HUES64 (cell line): Measurements from ENCODE around the gene UBR4.

Experiments used
- H3K27ac ChIP-seq: 2 replicates; pipeline ENCODE4 v1.7.0; 2013; ENCODE audit warnings: low read depth, low read length, inconsistent platforms
- H3K27me3 ChIP-seq: 2 replicates; pipeline ENCODE4 v1.6.1; 2013; ENCODE audit warnings: mild to moderate bottlenecking, low read length; ENCODE audit not compliant: insufficient read depth
- H3K36me3 ChIP-seq: 2 replicates; pipeline ENCODE4 v1.6.1; 2013; ENCODE audit warnings: mild to moderate bottlenecking, low read length; ENCODE audit not compliant: insufficient read depth
- H3K4me1 ChIP-seq: 2 replicates; pipeline ENCODE4 v1.6.1; 2013; ENCODE audit warnings: mild to moderate bottlenecking, low read length, moderate library complexity; ENCODE audit not compliant: insufficient read depth
- H3K4me3 ChIP-seq: 2 replicates; pipeline ENCODE4 v1.5.1; 2013; ENCODE audit warnings: mild to moderate bottlenecking, low read length, moderate library complexity
- H3K9ac ChIP-seq: 2 replicates; pipeline ENCODE4 v1.6.1; 2013; ENCODE audit warnings: mild to moderate bottlenecking, low read depth, low read length
- H3K9me3 ChIP-seq: 2 replicates; pipeline ENCODE4 v1.6.1; 2013; ENCODE audit warnings: low read depth, low read length; ENCODE audit not compliant: insufficient read depth
- WGBS: fragments of 150-250, 120-280 bp; methylation state at CpG from one replicate; pipeline ENCODE4 v1.1.7; 2013; ENCODE audit warnings: missing lambda C conversion rate; 5-methylcytosine and 5-hydroxymethylcytosine counted together

The UBR4 gene

GRCh38 chr1:19115082-19115808, 94.8 kb downstream of the UBR4 start:
- H3K9me3 ChIP-seq, result no peaks in the 10 kb centered on the region
- H3K4me1 ChIP-seq, result no peaks in the 10 kb centered on the region
- 93% methylated on average over 6 of the region's 6 CpGs for WGBS
- peaks cover 100% of the 10 kb centered on the region for H3K36me3 ChIP-seq
- H3K27ac ChIP-seq, result no peak overlapping the region
- no peaks in the 10 kb centered on the region for H3K27me3 ChIP-seq
- no peak overlapping the region for H3K9ac ChIP-seq
- no peak overlapping the region for H3K4me3 ChIP-seq

DNA sequence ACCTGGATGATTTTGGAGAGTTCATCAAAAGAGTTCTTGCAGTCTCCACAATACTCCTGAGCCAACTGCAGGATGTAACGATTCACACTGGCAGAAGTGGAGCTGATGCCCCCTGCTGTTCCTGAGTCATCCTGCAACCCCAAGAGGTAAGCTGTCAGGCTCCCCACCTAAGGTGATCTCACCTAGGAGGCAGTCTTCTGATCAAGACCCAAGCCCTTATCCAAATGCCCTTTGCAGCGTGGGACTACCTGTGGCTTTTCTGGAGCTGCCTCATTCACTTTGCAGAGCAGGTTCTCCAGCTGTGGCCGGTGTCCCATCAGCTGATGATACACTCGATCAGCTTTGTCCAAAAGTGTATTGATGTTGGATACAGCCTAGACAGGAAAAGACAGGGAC, 96.4 kb downstream of the UBR4 start:
- 92% methylated on average over 4 of the region's 4 CpGs for WGBS
- H3K9ac ChIP-seq, result no peak overlapping the region
- H3K4me3 ChIP-seq, result no peak overlapping the region
- no peaks in the 10 kb centered on the region for H3K27me3 ChIP-seq
- no peaks in the 10 kb centered on the region for H3K9me3 ChIP-seq
- peaks cover 100% of the 10 kb centered on the region for H3K36me3 ChIP-seq
- H3K4me1 ChIP-seq, result no peaks in the 10 kb centered on the region
- H3K27ac ChIP-seq, result no peak overlapping the region

GRCh38 chr1:19112891-19113696, 97.0 kb downstream of the UBR4 start:
- no peak overlapping the region for H3K9ac ChIP-seq
- WGBS, result 96% methylated on average over 7 of the region's 7 CpGs
- H3K4me1 ChIP-seq, result no peaks in the 10 kb centered on the region
- no peaks in the 10 kb centered on the region for H3K9me3 ChIP-seq
- H3K27me3 ChIP-seq, result no peaks in the 10 kb centered on the region
- H3K36me3 ChIP-seq, result peaks cover 100% of the 10 kb centered on the region
- H3K4me3 ChIP-seq, result no peak overlapping the region
- H3K27ac ChIP-seq, result no peak overlapping the region

DNA sequence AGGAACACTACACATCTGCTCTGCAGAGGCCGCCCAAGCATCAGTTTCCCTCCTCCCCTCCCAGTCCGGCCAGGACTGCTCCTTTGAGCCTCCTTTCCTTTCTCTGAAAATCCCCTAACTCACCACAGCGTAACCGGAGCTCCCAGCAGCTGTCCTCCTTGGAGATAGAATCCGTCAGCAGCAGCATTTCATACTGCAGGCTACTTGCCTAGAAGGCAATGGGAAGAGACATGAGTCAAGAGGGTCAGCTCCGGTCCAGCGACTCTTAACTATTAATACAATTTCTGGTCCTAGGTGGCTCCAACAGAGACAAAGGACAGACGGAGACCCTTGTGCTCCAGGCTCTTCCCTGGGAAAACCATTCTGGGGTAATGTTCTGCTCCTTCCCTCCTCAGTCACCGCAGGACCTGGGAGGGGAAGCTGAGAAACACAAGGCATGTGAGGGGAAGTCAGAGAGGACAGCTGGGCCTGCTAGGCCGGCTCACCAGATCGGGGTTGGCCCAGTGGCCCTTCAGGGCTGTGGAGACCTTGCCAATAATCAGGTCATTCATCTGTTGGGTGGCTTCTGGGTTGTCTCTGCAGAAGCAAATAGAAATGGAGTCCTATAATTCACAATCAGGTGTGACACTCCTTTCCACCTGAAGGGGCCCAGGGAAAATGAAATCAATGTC, 99.7 kb downstream of the UBR4 start:
- no peaks in the 10 kb centered on the region for H3K4me1 ChIP-seq
- H3K27me3 ChIP-seq, result no peaks in the 10 kb centered on the region
- no peak overlapping the region for H3K9ac ChIP-seq
- peaks cover 100% of the 10 kb centered on the region for H3K36me3 ChIP-seq
- H3K9me3 ChIP-seq, result no peaks in the 10 kb centered on the region
- WGBS, result 94% methylated on average over 11 of the region's 11 CpGs
- H3K4me3 ChIP-seq, result no peak overlapping the region
- H3K27ac ChIP-seq, result no peak overlapping the region

- H3K4me3 ChIP-seq, result no peak overlapping the region
- H3K4me1 ChIP-seq, result no peaks in the 10 kb centered on the region
- peaks cover 100% of the 10 kb centered on the region for H3K36me3 ChIP-seq
- WGBS, result 94% methylated on average over 3 of the region's 3 CpGs
- H3K27ac ChIP-seq, result no peak overlapping the region
- no peaks in the 10 kb centered on the region for H3K9me3 ChIP-seq
- no peaks in the 10 kb centered on the region for H3K27me3 ChIP-seq
- no peak overlapping the region for H3K9ac ChIP-seq
These were observed 100.5 kb downstream of the UBR4 start for GRCh38 chr1:19109545-19109944.

DNA sequence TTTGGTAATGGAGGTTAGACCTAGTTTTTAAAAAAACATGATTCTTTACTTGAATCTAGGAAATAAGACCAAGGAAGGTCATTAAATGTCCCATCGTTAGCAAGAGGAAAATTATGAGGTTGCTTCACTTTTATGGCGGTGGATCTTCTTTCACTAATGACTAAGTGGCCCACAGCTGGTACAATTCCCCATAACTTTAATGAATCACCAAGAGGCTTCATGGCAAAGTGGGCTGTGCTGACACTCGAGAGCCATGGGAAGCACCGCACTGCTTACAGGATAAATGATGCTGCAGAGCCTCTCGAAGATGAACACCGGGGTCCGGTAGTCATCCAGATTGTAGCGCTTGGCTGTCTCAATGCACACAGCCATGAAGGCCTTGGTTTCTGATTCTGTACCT, 108.8 kb downstream of the UBR4 start:
- Histone ChIP-seq H3K4me1 (no peaks in the 10 kb centered on the region), H3K27ac (no peak overlapping the region), H3K9ac (no peak overlapping the region), H3K36me3 (peaks cover 100% of the 10 kb centered on the region), H3K4me3 (no peak overlapping the region), H3K9me3 (no peaks in the 10 kb centered on the region), H3K27me3 (no peaks in the 10 kb centered on the region)
- WGBS, result 92% methylated on average over 8 of the region's 8 CpGs

DNA sequence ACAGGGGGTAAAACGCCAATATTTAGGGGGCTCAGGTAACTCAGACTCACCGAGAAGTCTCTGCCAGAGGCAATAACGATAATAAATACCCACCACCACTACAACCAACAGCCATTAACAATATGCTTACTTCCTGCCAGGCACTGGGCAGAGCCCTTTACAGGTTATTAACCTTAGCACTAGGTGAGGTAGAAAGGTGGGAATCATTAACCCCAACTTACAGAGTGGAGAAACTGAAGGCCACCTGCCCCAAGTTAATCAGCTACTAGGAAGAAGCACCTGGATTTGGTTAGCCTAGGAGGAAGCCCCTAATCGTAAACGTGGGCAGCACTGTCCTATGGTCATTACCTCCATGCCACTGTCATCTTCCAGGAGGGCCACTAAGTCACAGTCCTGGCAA, 110.0 kb downstream of the UBR4 start:
- no peak overlapping the region for H3K9ac ChIP-seq
- no peak overlapping the region for H3K27ac ChIP-seq
- H3K9me3 ChIP-seq, result no peaks in the 10 kb centered on the region
- no peak overlapping the region for H3K4me3 ChIP-seq
- peaks cover 100% of the 10 kb centered on the region for H3K36me3 ChIP-seq
- 94% methylated on average over 5 of the region's 5 CpGs for WGBS
- H3K4me1 ChIP-seq, result no peaks in the 10 kb centered on the region
- no peaks in the 10 kb centered on the region for H3K27me3 ChIP-seq

GRCh38 chr1:19096990-19097389, 113.1 kb downstream of the UBR4 start:
- H3K36me3 ChIP-seq, result peaks cover 100% of the 10 kb centered on the region
- 96% methylated on average over 5 of the region's 5 CpGs for WGBS

DNA sequence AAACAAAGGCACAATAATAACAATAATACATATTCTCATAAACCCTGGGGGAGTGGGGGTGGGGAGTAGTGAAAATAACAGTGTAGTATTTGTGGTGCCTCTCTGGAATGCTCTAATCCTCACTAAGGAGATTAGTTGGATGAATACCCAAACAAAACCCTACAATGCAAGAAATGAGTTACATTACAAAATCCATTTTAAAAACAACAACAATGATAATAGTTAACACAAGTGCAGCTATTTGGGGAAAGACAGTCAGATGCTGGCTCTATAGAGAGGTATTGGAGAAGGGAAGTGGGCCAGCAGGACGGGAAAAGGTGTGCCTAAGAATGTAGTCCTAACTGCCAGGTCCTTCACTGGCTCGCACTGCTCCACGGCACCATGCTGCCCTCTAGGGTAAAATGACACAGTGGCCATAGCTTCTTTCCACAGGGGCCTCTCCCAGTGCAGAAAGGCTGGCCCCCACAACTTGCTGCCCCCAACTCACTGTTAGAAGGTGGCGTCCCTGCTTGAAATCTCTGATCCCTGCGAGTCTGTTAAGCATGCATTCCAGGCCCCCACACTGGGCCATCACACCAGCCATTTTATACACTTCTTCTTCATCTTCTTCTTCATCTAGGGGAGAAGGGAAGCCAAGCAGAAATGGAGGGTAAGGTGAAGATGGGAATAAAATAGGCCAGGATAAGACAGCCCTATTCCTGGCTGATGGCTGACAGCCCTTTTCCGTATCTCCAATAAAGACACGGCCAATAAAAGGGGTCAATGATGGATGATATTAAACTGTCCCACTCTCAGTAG, 113.8 kb downstream of the UBR4 start:
- Histone ChIP-seq H3K27ac (no peak overlapping the region), H3K9me3 (no peaks in the 10 kb centered on the region), H3K36me3 (peaks cover 100% of the 10 kb centered on the region), H3K27me3 (no peaks in the 10 kb centered on the region), H3K9ac (no peak overlapping the region), H3K4me1 (no peaks in the 10 kb centered on the region), H3K4me3 (no peak overlapping the region)
- 90% methylated on average over 7 of the region's 7 CpGs for WGBS

More at GRCh38 chr1:19096990-19097389, 113.1 kb downstream of the UBR4 start:
- H3K4me1 ChIP-seq, result no peaks in the 10 kb centered on the region
- no peaks in the 10 kb centered on the region for H3K9me3 ChIP-seq
- H3K27ac ChIP-seq, result no peak overlapping the region
- no peak overlapping the region for H3K4me3 ChIP-seq
- H3K9ac ChIP-seq, result no peak overlapping the region
- no peaks in the 10 kb centered on the region for H3K27me3 ChIP-seq

- Histone ChIP-seq H3K9me3 (no peaks in the 10 kb centered on the region), H3K36me3 (peaks cover 100% of the 10 kb centered on the region), H3K4me1 (no peaks in the 10 kb centered on the region), H3K27me3 (no peaks in the 10 kb centered on the region), H3K4me3 (no peak overlapping the region), H3K9ac (no peak overlapping the region), H3K27ac (no peak overlapping the region)
- 87% methylated on average over 8 of the region's 8 CpGs for WGBS
These were observed 118.7 kb downstream of the UBR4 start for GRCh38 chr1:19091196-19091953.
